Measurements from ENCODE around the gene LGR6.

DNA sequence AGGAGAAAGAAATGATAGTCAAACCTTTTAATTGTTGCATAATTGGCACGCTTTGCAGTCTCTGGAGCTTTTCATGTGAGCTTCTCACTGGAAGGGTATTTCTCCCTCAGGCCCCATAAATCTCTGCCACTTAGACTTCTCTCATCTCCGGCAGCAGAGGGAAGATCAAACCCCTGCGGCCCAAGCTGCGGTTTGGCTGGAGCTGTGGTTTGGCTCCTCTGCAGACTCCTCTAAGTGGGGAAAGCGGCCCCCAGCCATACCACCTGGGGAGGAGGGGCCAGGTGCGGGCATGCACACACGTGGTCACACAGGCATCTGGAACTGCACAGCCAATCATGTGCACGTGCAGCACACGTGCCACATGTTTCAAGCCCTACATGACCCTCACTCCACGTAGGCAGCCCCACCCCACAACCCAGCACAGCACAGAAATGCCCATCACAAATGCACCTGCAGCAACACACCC lies 89.8 kb downstream of the LGR6 start:
- TF ChIP-seq CTCF (IDR thresholded peaks at IDR 0.05) = no peak
- no peak for TF ChIP-seq POLR2A (IDR thresholded peaks at IDR 0.05)
- no peak for TF ChIP-seq POLR2AphosphoS5 (IDR thresholded peaks at IDR 0.05)

Data from gastroesophageal sphincter (tissue), 3 donors.